HEK293 (cell line): ENCODE data around the gene VAV3.

Experiments
- CTCF ChIA-PET: fragments of 350-600 bp; formaldehyde crosslinking; extraction: SDS; loops from one replicate; lab custom pipeline; 2021; ENCODE audit warnings: antibody characterized with exemption; lab: Yijun Ruan, JAX
- POLR2A ChIA-PET: fragments of 300-600 bp; formaldehyde crosslinking; extraction: SDS; loops from one replicate; lab custom pipeline; 2020; ENCODE audit warnings: antibody characterized with exemption, inconsistent platforms; lab: Yijun Ruan, JAX
- H3K27ac ChIP-seq: fragments of 200-500 bp; sonication (Bioruptor generic); 2 replicates; pipeline ENCODE4 v1.5.1; 2014; ENCODE audit warnings: low read depth, low read length, control low read depth, inconsistent platforms; ENCODE audit errors: extremely low read depth
- H3K36me3 ChIP-seq, 2 experiments: fragments of 200-500 bp in 1 of 2; sonication (Bioruptor generic) in 1 of 2; 1 replicate in 1 of 2; 2 replicates in 1 of 2; pipeline ENCODE4 v1.5.1; 2014 to 2017; ENCODE audit warnings: inconsistent platforms in 2 of 2, low read length in 2 of 2; ENCODE audit not compliant: control insufficient read depth in 2 of 2, insufficient read depth in 1 of 2
- H3K4me1 ChIP-seq: fragments of 200-500 bp; sonication (Bioruptor generic); 2 replicates; pipeline ENCODE4 v1.5.1; 2014; ENCODE audit warnings: mild to moderate bottlenecking, low read length, inconsistent platforms; ENCODE audit not compliant: control insufficient read depth, insufficient read depth
- H3K4me3 ChIP-seq: 2 replicates; pipeline ENCODE4 v1.5.1; 2011; ENCODE audit warnings: low read depth, mild to moderate bottlenecking, control low read depth, low read length, moderate library complexity
- H3K9me3 ChIP-seq: fragments of 200-500 bp; sonication (Bioruptor generic); 2 replicates; pipeline ENCODE4 v1.5.1; 2014; ENCODE audit warnings: low read depth, low read length, inconsistent platforms; ENCODE audit not compliant: control insufficient read depth, insufficient read depth
- BCL11A ChIP-seq: fragments of 450-650 bp; formaldehyde crosslinking; IDR thresholded peaks from 2 replicates; pipeline ENCODE4 v1.5.1; 2016; ENCODE audit warnings: low read depth, missing biosample characterization, missing genetic modification characterization
- CTCF ChIP-seq: fragments of 450-650 bp; formaldehyde crosslinking; IDR thresholded peaks from 2 replicates; pipeline ENCODE4 v1.5.1; 2016; ENCODE audit warnings: missing biosample characterization, missing genetic modification characterization
- REPIN1 ChIP-seq: fragments of 450-650 bp; formaldehyde crosslinking; IDR thresholded peaks from 2 replicates; pipeline ENCODE4 v1.5.1; 2017; ENCODE audit warnings: missing biosample characterization, missing genetic modification characterization, low read depth
- ZNF16 ChIP-seq: fragments of 450-650 bp; formaldehyde crosslinking; IDR thresholded peaks from 2 replicates; pipeline ENCODE4 v1.5.1; 2016; ENCODE audit warnings: low read depth, missing biosample characterization, missing genetic modification characterization
- ZNF223 ChIP-seq: fragments of 450-650 bp; formaldehyde crosslinking; IDR thresholded peaks from 2 replicates; pipeline ENCODE4 v1.5.1; 2016; ENCODE audit warnings: missing biosample characterization, missing genetic modification characterization
- ZNF24 ChIP-seq: fragments of 450-650 bp; formaldehyde crosslinking; IDR thresholded peaks from 2 replicates; pipeline ENCODE4 v1.5.1; 2016; ENCODE audit warnings: missing biosample characterization, missing genetic modification characterization
- ZNF335 ChIP-seq: fragments of 450-650 bp; formaldehyde crosslinking; conservative IDR thresholded peaks from 2 replicates; pipeline ENCODE4 v1.5.1; 2016; ENCODE audit warnings: missing biosample characterization, missing genetic modification characterization
- ZNF341 ChIP-seq: fragments of 450-650 bp; formaldehyde crosslinking; IDR thresholded peaks from 2 replicates; pipeline ENCODE4; 2016; ENCODE audit warnings: low read depth, missing biosample characterization, missing genetic modification characterization
- ZNF449 ChIP-seq: fragments of 450-650 bp; formaldehyde crosslinking; IDR thresholded peaks from 2 replicates; pipeline ENCODE4 v1.5.1; 2017; ENCODE audit warnings: missing biosample characterization, mild to moderate bottlenecking, missing genetic modification characterization, moderate library complexity
- ZNF473 ChIP-seq: fragments of 450-650 bp; formaldehyde crosslinking; IDR thresholded peaks from 2 replicates; pipeline ENCODE4 v1.5.1; 2017; ENCODE audit warnings: missing biosample characterization, missing genetic modification characterization
- ZNF48 ChIP-seq: fragments of 450-650 bp; formaldehyde crosslinking; IDR thresholded peaks from 2 replicates; pipeline ENCODE4 v1.5.1; 2016; ENCODE audit warnings: missing biosample characterization, missing genetic modification characterization
- ZNF501 ChIP-seq: fragments of 450-650 bp; formaldehyde crosslinking; IDR thresholded peaks from 2 replicates; pipeline ENCODE4 v1.5.1; 2016; ENCODE audit warnings: missing biosample characterization, missing genetic modification characterization
- ZNF596 ChIP-seq: fragments of 450-650 bp; IDR thresholded peaks from 2 replicates; pipeline ENCODE4 v1.5.0; 2018; ENCODE audit warnings: missing biosample characterization, mild to moderate bottlenecking, missing genetic modification characterization, moderate library complexity
- ZNF670 ChIP-seq: fragments of 450-650 bp; formaldehyde crosslinking; IDR thresholded peaks from 2 replicates; pipeline ENCODE4 v1.5.1; 2016; ENCODE audit warnings: missing biosample characterization, missing genetic modification characterization, low read depth
- ZNF76 ChIP-seq: fragments of 450-650 bp; formaldehyde crosslinking; IDR thresholded peaks from 2 replicates; pipeline ENCODE4; 2016; ENCODE audit warnings: low read depth, missing biosample characterization, missing genetic modification characterization, borderline replicate concordance
- ZSCAN18 ChIP-seq: fragments of 450-650 bp; formaldehyde crosslinking; IDR thresholded peaks from 2 replicates; pipeline ENCODE4 v1.5.1; 2016; ENCODE audit warnings: missing biosample characterization, missing genetic modification characterization
- ZSCAN30 ChIP-seq: fragments of 450-650 bp; IDR thresholded peaks from 2 replicates; pipeline ENCODE4 v1.5.1; 2018; ENCODE audit warnings: missing biosample characterization, mild to moderate bottlenecking, missing genetic modification characterization, moderate library complexity

VAV3 gene

GRCh38 chr1:107536266-107536665 is 428.7 kb downstream of the VAV3 start:
- H3K4me3 ChIP-seq, result no peak overlapping the region
- CTCF ChIA-PET, result no interaction called here

GRCh38 chr1:107535091-107535490 is 429.9 kb downstream of the VAV3 start:
- H3K9me3 ChIP-seq, result no peaks in the 10 kb centered on the region
- H3K36me3 ChIP-seq, result no peaks in the 10 kb centered on the region
- TF ChIP-seq BCL11A (tag by site-specific recombination) (no peak), ZNF670 (tag by site-specific recombination) (no peak), ZNF76 (no peak)
- TF ChIP-seq, all 188 proteins: peak for 0
- ChIA-PET CTCF (interaction anchor here (1.3 to 1.6 kb wide), 2 partner anchors 9 to 214 kb away, joined by 3 to 10 read pairs; no protein-coding TSS in a partner anchor), POLR2A (no interaction called here)
- no peak overlapping the region for H3K27ac ChIP-seq
- H3K4me1 ChIP-seq, result no peaks in the 10 kb centered on the region
- no peak overlapping the region for H3K4me3 ChIP-seq

More at GRCh38 chr1:107536266-107536665, 428.7 kb downstream of the VAV3 start:
- Histone ChIP-seq H3K27ac (no peak overlapping the region), H3K9me3 (no peaks in the 10 kb centered on the region), H3K4me1 (no peaks in the 10 kb centered on the region), H3K36me3 (no peaks in the 10 kb centered on the region)
- no peak for TF ChIP-seq ZNF24 (tag by site-specific recombination)
- no peak for TF ChIP-seq CTCF
- 0 out of 2 replicates have a peak, but pooled peaks have one; percentile 32 for TF ChIP-seq ZNF335 (tag by site-specific recombination)
- peak; percentile 90 for TF ChIP-seq ZNF449 (tag by site-specific recombination)
- POLR2A ChIA-PET, result no interaction called here

- Histone ChIP-seq H3K27ac (no peak overlapping the region), H3K4me3 (no peak overlapping the region), H3K36me3 (no peaks in the 10 kb centered on the region), H3K9me3 (no peaks in the 10 kb centered on the region), H3K4me1 (no peaks in the 10 kb centered on the region)
- POLR2A ChIA-PET, result no interaction called here
- CTCF ChIA-PET, result interaction anchor here (1.3 to 1.6 kb wide), 2 partner anchors 8 to 214 kb away, joined by 3 to 10 read pairs; no protein-coding TSS in a partner anchor
- no peak for TF ChIP-seq ZNF473 (tag by site-specific recombination)
- no peak for TF ChIP-seq ZSCAN18 (tag by site-specific recombination)
These were observed 430.3 kb downstream of the VAV3 start for GRCh38 chr1:107534632-107535031.

- Histone ChIP-seq H3K9me3 (no peaks in the 10 kb centered on the region), H3K36me3 (no peaks in the 10 kb centered on the region)
- TF ChIP-seq ZSCAN30 (tag by site-specific recombination) (no peak), ZNF341 (no peak), ZNF16 (tag by site-specific recombination) (no peak), REPIN1 (tag by site-specific recombination) (no peak), ZNF48 (tag by site-specific recombination) (no peak), ZNF501 (tag by site-specific recombination) (no peak), ZNF223 (tag by site-specific recombination) (no peak), ZNF596 (tag by site-specific recombination) (no peak)
- TF ChIP-seq, all 188 proteins: peak for 0
- Histone ChIP-seq H3K4me1 (no peaks in the 10 kb centered on the region), H3K4me3 (no peak overlapping the region), H3K27ac (no peak overlapping the region)
- ChIA-PET POLR2A (no interaction called here), CTCF (interaction anchor here (0.8 to 1.6 kb wide), 3 partner anchors 159 to 221 kb away, joined by 3 to 10 read pairs (median 3); no protein-coding TSS in a partner anchor)
These were observed 431.5 kb downstream of the VAV3 start for GRCh38 chr1:107533436-107533835.
